ENCODE data around the gene OR10C1.

DNA sequence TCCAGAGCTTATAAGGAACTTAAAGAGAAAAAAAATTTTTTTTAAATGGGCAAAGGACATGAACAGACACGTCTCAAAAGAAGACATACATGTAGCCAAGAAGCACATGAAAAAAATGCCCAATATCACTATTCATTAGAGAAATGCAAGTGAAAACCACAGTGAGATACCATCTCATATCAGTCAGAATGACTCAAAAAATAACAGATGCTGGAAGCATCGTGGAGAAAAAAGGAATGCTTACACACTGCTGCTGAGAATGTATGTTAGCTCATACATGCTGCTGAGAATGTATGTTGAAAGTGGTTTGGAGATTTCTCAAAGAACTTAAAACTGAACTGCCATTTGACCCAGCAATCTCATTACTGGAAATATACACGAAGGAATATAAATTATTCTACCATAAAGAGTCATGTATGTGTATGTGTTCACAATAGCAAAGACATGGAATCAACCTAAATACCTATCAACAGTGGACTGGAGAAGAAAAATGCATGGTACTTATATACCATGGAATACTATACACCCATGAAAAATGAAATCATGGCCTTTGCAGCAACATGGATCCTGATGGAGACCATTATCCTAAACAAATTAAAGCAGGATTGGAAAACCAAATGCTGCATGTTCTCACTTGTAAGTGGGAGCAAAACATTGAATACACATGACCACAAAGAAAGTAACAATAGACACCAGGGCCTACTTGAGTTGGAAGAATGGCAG, 12.5 kb downstream of the OR10C1 start:
- no peak for TF ChIP-seq EZH2 (IDR thresholded peaks at IDR 0.05; ENCODE audit: borderline replicate concordance, low read depth, low read length, poor library complexity, severe bottlenecking)
- TF ChIP-seq, protein P1, sequence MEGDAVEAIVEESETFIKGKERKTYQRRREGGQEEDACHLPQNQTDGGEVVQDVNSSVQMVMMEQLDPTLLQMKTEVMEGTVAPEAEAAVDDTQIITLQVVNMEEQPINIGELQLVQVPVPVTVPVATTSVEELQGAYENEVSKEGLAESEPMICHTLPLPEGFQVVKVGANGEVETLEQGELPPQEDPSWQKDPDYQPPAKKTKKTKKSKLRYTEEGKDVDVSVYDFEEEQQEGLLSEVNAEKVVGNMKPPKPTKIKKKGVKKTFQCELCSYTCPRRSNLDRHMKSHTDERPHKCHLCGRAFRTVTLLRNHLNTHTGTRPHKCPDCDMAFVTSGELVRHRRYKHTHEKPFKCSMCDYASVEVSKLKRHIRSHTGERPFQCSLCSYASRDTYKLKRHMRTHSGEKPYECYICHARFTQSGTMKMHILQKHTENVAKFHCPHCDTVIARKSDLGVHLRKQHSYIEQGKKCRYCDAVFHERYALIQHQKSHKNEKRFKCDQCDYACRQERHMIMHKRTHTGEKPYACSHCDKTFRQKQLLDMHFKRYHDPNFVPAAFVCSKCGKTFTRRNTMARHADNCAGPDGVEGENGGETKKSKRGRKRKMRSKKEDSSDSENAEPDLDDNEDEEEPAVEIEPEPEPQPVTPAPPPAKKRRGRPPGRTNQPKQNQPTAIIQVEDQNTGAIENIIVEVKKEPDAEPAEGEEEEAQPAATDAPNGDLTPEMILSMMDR (conservative IDR thresholded peaks at IDR 0.05; ENCODE audit: low read depth, low read length): no peak
